Middle frontal gyrus (tissue), 1 donor: Measurements from ENCODE around the gene CFAP65.

Source experiments
- DNase-seq: peaks from one replicate; pipeline ENCODE4 v3.0.0-alpha.2; 2015; ENCODE audit warnings: low spot score; ENCODE audit errors: extremely low spot score

The CFAP65 gene

GRCh38 chr2:218979846-218980734 is 61.2 kb downstream of the CFAP65 start:
- DNase-seq = peak; percentile 61

GRCh38 chr2:218975060-218975777 is 66.1 kb downstream of the CFAP65 start:
- DNase-seq = no peak

- DNase-seq = no peak
Measured at GRCh38 chr2:218970894-218971293, 70.4 kb downstream of the CFAP65 start.

GRCh38 chr2:218964041-218964771 is 77.1 kb downstream of the CFAP65 start:
- no peak for DNase-seq

- no peak for DNase-seq
Measured at GRCh38 chr2:218963601-218964000, 77.7 kb downstream of the CFAP65 start.

GRCh38 chr2:218962859-218963492 is 78.3 kb downstream of the CFAP65 start:
- DNase-seq = peak; percentile 64

- DNase-seq = no peak
Measured at GRCh38 chr2:218961651-218962570, 79.4 kb downstream of the CFAP65 start.

- no peak for DNase-seq
Measured at GRCh38 chr2:218961229-218961628, 80.1 kb downstream of the CFAP65 start.

- DNase-seq = no peak
Measured at GRCh38 chr2:218960309-218961165, 80.8 kb downstream of the CFAP65 start.

GRCh38 chr2:218959761-218960308 is 81.5 kb downstream of the CFAP65 start:
- no peak for DNase-seq

- peak; percentile 77 for DNase-seq
Measured at GRCh38 chr2:218959141-218959731, 82.1 kb downstream of the CFAP65 start, which contains the start of gene CDK5R2. Gene CDK5R2, plus strand, starts transcription at chr2:218959666. Its CDS starts 155 bp downstream, at chr2:218959821.

- DNase-seq = no peak
Measured at GRCh38 chr2:218958276-218958675, 83.0 kb downstream of the CFAP65 start.

- DNase-seq = no peak
Measured at GRCh38 chr2:218957671-218958070, 83.6 kb downstream of the CFAP65 start.

GRCh38 chr2:218956039-218956438 is 85.3 kb downstream of the CFAP65 start:
- DNase-seq = no peak

- DNase-seq = peak; percentile 60
Measured at GRCh38 chr2:218954541-218955300, 86.6 kb downstream of the CFAP65 start.

- no peak for DNase-seq
Measured at GRCh38 chr2:218953366-218953954, 87.9 kb downstream of the CFAP65 start.
